Erythroblast (primary cell): ENCODE measurements around the gene BMERB1.

Source experiments
- GATA1 ChIP-seq: IDR thresholded peaks from 2 replicates; pipeline ENCODE4 v1.6.1; 2011; ENCODE audit warnings: low read depth, mild to moderate bottlenecking, control low read depth, low read length, moderate library complexity
- POLR2A ChIP-seq: IDR thresholded peaks from 2 replicates; pipeline ENCODE4 v1.6.1; 2011; ENCODE audit warnings: mild to moderate bottlenecking, low read length

GRCh38 chr16:15445450-15445849 is 11.1 kb downstream of the BMERB1 start:
- TF ChIP-seq POLR2A = no peak
- TF ChIP-seq GATA1 = no peak
